ENCODE data around the gene KCP.

Gene KCP

GRCh38 chr7:128932862-128933179, 22.3 kb upstream of the KCP start:
- peak overlapping the region; percentile 83 for H3K4me3 ChIP-seq (ENCODE audit: low read depth, low read length)
- TF ChIP-seq, protein P1, sequence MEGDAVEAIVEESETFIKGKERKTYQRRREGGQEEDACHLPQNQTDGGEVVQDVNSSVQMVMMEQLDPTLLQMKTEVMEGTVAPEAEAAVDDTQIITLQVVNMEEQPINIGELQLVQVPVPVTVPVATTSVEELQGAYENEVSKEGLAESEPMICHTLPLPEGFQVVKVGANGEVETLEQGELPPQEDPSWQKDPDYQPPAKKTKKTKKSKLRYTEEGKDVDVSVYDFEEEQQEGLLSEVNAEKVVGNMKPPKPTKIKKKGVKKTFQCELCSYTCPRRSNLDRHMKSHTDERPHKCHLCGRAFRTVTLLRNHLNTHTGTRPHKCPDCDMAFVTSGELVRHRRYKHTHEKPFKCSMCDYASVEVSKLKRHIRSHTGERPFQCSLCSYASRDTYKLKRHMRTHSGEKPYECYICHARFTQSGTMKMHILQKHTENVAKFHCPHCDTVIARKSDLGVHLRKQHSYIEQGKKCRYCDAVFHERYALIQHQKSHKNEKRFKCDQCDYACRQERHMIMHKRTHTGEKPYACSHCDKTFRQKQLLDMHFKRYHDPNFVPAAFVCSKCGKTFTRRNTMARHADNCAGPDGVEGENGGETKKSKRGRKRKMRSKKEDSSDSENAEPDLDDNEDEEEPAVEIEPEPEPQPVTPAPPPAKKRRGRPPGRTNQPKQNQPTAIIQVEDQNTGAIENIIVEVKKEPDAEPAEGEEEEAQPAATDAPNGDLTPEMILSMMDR (IDR thresholded peaks at IDR 0.05; ENCODE audit: insufficient read depth, low read depth, low read length, missing control alignments), result no peak
- no peak for DNase-seq (ENCODE audit: low read depth)

DNA sequence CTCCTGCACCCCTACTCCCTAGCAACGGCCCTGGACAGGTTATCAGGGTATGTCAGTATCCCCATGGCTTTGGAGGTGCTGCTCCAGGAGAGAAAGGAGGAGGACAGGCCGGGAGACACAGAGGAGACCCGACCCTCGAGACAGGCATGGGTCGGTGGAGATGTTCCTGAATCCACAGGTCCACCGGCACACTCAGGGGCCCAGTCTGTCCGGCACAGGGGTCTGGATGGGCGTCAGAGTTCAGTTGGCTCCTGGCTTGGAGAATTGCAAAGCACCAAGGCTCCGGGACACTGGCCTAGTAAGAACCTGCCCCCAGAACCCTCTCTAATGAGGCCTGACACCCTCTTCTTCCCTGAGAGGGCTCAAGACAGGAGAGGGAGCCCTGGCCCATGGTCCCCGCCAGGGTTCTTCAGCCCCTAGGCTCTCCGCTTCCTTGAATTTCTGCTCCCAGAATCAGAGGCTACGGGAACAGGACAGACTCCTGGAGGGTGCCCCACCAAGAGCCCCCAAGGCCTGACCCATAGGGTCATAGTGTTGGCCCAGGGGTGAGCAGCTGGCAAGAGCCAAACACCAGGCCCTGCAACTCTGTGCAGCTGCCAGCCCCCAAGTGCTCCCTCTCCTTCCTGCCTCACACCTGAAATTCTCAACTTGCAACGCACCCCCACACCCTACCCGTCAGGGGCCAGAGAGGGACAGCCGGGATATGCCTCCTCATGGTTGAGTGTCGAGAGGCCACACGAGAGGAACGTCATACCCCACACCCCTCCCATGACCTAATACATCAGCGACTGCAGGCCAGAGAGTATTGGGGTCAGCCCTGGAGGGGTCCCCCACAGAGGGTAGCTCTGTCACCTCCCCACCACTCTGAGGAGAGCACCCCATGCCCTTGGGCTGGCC, 21.7 kb upstream of the KCP start:
- H3K4me3 ChIP-seq (ENCODE audit: low read depth, low read length), result peak overlapping the region; percentile 83
- TF ChIP-seq, protein P1 (IDR thresholded peaks at IDR 0.05; ENCODE audit: insufficient read depth, low read depth, low read length, missing control alignments), result no peak
- DNase-seq (ENCODE audit: low read depth), result no peak

DNA sequence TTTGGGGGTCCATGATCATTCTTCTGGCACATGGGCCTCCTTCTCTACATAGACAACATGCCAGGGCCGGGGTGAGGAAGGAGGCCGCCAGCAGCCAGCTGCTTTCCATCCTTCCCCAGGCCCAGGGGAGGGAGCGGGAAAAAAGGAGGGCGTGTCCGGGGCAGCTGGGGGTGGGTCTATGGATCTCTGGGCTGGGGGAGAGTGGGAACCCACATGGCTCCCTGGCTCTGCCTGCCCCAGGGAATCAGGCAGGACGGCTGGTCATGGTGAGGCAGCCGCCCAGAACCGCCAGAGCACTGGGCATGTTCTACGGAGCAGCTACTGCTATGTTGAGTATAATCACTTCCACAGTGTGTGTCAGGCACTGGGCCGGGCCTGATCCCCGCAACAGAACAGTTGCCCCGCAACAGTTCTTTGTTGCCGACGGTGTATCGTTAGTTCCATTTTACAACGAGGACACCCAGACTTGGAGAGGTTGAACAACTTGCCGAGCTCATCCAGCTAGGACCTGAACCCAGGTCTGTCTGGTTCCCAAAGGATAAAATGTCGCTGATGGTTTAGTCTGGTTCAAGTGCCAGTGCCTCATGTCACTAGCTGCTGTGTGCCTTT, 20.8 kb upstream of the KCP start:
- H3K4me3 ChIP-seq (ENCODE audit: low read depth, low read length), result no peak overlapping the region
- TF ChIP-seq, protein P1 (IDR thresholded peaks at IDR 0.05; ENCODE audit: insufficient read depth, low read depth, low read length, missing control alignments), result no peak

GRCh38 chr7:128928882-128929788, 18.6 kb upstream of the KCP start:
- DNase-seq (ENCODE audit: low read depth), result no peak
- TF ChIP-seq, protein P1 (IDR thresholded peaks at IDR 0.05; ENCODE audit: insufficient read depth, low read depth, low read length, missing control alignments), result no peak
- no peak overlapping the region for H3K4me3 ChIP-seq (ENCODE audit: low read depth, low read length)

More for the DNA sequence above, 20.8 kb upstream of the KCP start:
- DNase-seq (ENCODE audit: low read depth), result no peak

DNA sequence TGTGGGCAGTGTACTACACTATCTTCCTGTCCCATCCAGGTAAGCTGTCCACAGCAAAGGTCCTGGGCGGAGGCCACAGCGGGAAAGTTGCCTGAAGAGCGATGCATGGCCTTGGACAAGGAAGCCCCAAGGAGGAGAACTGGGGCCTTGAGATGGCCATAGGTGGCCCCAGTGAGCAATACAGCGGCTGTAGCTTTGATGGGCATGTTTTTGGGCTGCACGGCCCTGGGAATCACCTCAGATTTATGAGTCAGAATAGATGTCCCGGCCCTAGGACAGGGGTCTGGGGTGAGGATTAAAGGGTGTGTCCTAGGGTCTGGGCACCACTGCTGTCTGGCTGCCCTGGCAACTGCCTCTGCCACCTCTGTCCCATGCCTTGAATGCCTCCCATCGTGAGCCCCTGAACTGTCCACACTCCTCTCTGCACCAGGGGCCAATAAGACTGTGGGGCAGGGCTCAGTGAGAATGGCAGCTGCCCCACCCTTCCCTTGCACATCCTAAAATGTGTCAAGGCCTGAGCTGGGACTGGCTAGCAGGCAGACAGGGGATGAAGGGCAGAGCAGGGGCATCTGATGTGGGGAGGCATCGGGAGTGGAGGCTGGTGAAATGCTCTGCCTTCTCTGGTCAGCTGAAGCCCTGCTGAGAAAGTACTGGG, 17.8 kb upstream of the KCP start:
- TF ChIP-seq, protein P1 (IDR thresholded peaks at IDR 0.05; ENCODE audit: insufficient read depth, low read depth, low read length, missing control alignments), result no peak
- H3K4me3 ChIP-seq (ENCODE audit: low read depth, low read length), result no peak overlapping the region
- no peak for DNase-seq (ENCODE audit: low read depth)
